ENCODE measurements around the gene NECAP2.
"Not testable (repeated sequence)": the region's sequence is repeated elsewhere in the genome, so short reads cannot be mapped to it uniquely, and the experiment has no call there.

Gene NECAP2

GRCh38 chr1:16425125-16426025, 15.1 kb upstream of the NECAP2 start:
- DNase-seq (ENCODE audit: low read depth in 2 of 3, low spot score in 1 of 3): no peak

GRCh38 chr1:16430606-16431005, 9.9 kb upstream of the NECAP2 start:
- DNase-seq (ENCODE audit: low read depth in 2 of 3, low spot score in 1 of 3): no peak

DNA sequence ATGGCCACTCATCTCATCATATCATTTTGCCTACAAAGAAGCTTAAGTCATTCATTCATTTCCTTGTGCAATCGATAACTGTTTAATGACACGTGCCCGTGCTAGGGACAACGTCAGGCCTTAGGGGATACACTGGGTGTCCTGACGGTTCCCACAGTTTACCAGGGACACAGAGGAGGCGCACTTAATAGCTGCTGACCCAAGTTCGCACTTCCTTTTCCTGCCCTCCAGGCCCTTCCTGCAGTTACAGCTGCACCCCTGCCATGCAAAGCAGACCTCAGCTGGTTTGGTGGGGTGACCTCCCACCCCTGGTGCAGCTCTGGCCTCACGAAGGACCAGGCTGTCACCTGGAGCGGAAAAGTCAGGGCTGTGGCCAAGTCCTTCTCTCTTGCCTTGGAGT, 7.5 kb upstream of the NECAP2 start:
- DNase-seq (ENCODE audit: low read depth in 2 of 3, low spot score in 1 of 3): no peak

DNA sequence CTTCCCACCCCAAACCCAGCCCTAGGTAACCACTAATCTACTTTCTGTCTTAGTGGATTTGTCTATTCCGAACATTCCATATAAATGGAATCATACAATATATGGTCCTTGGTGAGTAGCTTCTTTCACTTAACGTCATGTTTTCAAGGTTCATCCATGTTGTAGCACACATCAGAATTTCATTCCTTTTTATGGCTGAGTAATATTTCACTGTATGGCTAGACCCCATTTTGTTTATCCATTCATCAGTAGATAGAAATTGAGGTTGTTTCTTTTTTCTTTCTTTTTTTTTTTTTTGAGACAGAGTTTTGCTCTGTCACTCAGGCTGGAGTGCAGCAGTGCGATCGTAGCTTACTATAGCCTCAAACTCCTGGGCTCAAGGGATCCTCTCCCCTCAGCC, 6.5 kb upstream of the NECAP2 start:
- DNase-seq (ENCODE audit: low read depth in 2 of 3, low spot score in 1 of 3): no peak

DNA sequence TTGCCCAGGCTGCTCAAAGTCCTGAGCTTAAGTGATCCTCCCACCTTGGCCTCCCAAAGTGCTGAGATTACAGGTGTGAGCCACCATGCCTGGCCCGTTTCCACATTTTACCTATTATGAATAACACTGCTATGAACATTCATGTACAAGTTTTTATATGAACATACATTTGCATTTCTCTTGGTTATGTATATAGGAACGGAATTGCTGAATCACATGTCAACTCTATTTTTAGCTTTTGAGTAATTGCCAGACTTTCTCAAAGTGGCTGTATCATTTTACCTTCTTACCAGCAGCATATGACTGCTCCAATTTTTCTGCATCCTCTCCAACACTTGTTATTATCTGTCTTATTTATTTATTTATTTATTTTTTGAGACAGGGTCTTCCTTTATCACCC, 6.0 kb upstream of the NECAP2 start:
- DNase-seq (ENCODE audit: low read depth in 2 of 3, low spot score in 1 of 3): no peak

GRCh38 chr1:16436946-16437474, 3.5 kb upstream of the NECAP2 start, which contains the start of gene SPATA21:
Gene SPATA21, minus strand, starts transcription at chr1:16437424. Its CDS starts 6,053 bp downstream, at chr1:16431371.
- no peak for DNase-seq (ENCODE audit: low read depth in 2 of 3, low spot score in 1 of 3)

GRCh38 chr1:16438516-16438915, 2.0 kb upstream of the NECAP2 start:
- DNase-seq (ENCODE audit: low read depth in 2 of 3, low spot score in 1 of 3): no peak

GRCh38 chr1:16438924-16439323, 1.6 kb upstream of the NECAP2 start:
- DNase-seq (ENCODE audit: low read depth in 2 of 3, low spot score in 1 of 3): no peak

- DNase-seq (ENCODE audit: low read depth in 2 of 3, low spot score in 1 of 3): no peak
Observed at GRCh38 chr1:16440131-16440469, 424 bp upstream of the NECAP2 start.

GRCh38 chr1:16441282-16441665, 750 bp downstream of the NECAP2 start:
- no peak for DNase-seq (ENCODE audit: low read depth in 2 of 3, low spot score in 1 of 3)

- no peak for DNase-seq (ENCODE audit: low read depth in 2 of 3, low spot score in 1 of 3)
Observed at GRCh38 chr1:16442265-16442664, 1.7 kb downstream of the NECAP2 start.

DNA sequence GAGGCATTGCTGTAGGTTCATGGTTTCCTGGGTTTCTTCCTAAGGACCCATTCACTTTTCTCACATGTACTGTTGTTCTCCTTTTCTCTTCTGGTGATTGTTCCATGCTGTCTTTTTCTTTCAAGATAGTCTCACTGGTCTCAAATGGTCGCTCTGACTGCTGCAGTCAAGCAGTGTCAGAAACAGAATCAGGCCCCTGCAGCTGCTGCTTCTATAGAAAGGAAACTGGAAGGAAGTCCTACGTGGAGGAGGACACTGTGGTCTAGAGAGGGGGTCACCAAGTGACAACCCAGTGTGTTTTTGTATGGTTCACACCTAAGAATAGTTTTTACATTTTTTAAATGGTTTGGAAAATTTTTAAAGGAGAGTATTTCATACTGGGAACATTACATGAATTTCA, 2.4 kb downstream of the NECAP2 start:
- no peak for DNase-seq (ENCODE audit: low read depth in 2 of 3, low spot score in 1 of 3)

- DNase-seq (ENCODE audit: low read depth in 2 of 3, low spot score in 1 of 3): no peak
Observed at GRCh38 chr1:16443975-16444770, 3.6 kb downstream of the NECAP2 start.

DNA sequence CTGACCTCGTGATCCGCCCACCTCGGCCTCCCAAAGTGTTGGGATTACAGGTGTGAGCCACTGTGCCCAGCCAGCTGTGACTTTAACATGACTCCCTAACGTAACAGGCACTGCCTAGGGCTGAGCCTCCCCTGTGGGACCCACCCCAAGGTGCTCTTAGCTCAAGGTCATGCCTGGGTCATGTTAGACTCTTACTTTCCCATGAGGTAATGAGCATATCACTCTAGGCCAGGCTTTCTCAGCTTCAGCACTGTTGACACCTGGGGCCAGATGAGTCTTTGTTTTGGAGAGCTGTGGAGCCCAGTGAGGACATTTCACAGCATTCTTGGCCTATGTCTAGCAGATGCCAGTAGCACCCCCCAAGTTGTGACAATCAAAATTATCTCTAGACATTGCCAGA, 4.5 kb downstream of the NECAP2 start:
- DNase-seq (ENCODE audit: low read depth in 2 of 3, low spot score in 1 of 3): no peak

DNA sequence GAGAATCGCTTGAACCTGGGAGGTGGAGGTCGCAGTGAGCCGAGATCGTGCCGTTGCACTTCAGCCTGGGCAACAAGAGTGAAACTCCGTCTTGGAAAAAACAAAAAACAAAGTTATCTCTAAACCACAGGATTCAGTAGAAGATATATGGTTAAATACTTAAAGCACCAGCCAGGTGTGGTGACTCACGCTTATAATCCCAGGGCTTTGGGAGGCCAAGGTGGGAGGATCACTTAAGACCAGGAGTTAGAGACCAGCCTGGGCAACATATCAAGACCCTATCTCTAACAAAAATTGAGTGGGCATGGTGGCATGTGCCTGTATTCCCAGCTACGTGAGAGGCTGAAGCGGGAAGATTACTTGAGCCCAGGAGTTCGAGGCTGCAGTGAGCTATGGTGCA, 5.6 kb downstream of the NECAP2 start:
- DNase-seq (ENCODE audit: low read depth in 2 of 3, low spot score in 1 of 3): no peak

DNA sequence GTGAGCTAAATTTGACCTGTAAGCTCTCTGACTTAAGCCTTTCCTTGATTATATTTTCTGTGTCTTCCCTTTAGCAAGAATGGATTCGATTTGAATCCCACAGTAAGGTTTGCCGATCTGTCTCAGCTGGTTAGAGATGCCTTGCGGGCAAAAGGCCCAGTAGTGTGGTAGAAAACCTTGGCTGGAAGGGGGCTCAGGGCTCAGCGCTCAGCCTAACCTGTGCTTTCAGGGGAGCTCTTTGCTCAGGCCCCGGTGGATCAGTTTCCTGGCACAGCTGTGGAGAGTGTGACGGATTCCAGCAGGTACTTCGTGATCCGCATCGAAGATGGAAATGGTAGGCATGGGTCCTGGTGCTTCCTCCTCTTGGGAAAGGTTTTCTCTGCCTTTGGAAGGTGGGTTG, 7.1 kb downstream of the NECAP2 start:
- no peak for DNase-seq (ENCODE audit: low read depth in 2 of 3, low spot score in 1 of 3)

DNA sequence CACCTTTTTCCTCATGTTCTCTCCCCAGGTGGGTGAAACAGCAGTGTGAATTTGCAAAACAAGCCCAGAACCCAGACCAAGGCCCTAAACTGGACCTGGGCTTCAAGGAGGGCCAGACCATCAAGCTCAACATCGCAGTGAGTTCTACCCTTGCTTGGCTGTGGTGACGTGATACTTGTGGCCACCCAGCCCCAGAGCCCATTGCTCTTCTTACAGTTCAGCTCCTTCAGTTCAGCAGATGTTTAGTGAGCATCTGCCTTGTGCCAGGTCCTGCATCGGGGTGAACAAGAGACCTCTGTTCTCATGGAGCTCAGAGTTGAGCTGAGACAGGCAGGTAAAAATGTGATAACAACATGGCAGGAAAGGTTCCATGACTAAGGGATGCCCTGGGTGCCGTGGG, 8.5 kb downstream of the NECAP2 start:
- DNase-seq (ENCODE audit: low read depth in 2 of 3, low spot score in 1 of 3): no peak

GRCh38 chr1:16449666-16450065, 9.1 kb downstream of the NECAP2 start:
- no peak for DNase-seq (ENCODE audit: low read depth in 2 of 3, low spot score in 1 of 3)

DNA sequence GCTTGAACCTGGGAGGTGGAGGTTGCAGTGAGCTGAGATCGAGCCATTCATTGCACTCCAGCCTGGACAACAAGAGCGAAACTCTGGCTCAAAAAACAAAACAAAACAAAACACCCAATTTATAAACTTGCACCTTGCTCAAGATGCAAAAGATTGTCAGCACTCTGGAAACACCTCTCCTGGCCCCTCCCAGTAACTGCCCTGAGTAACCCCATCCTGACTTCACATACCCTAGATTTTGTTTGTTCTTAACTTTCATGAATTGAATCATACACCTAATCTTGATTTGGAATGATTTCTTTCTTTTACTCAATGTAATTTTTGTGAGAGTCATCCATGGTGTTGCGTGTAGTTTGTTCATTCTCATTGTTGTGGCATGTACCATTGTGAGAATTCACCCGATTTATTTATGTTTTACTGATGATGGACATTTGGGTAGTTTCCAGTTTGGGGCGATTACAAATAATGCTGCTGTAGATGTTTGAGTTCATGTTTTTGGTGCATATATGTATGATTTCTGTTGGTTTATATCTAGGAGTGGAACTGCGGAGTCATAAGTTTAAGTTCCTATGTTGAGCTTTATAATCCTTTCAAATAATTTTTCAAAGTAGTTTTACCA, 10.4 kb downstream of the NECAP2 start:
- no peak for DNase-seq (ENCODE audit: low read depth in 2 of 3, low spot score in 1 of 3)

GRCh38 chr1:16451841-16452528, 11.5 kb downstream of the NECAP2 start:
- DNase-seq (ENCODE audit: low read depth in 2 of 3, low spot score in 1 of 3): no peak

GRCh38 chr1:16454909-16455308, 14.4 kb downstream of the NECAP2 start:
- not testable (repeated sequence) for DNase-seq (ENCODE audit: low read depth in 2 of 3, low spot score in 1 of 3)

Measured in stimulated activated CD4-positive, alpha-beta T cell treated with anti-CD3 and anti-CD28 coated beads, Interleukin-12 subunit alpha, Interleukin-12 subunit beta, amount 100 ng/mL, for 48 hours (primary cell).